Neural progenitor cell (in vitro differentiated cells): ENCODE data around the gene IQGAP1. TPM values are rescaled to one million over a fixed set of nuclear protein-coding genes. Genes with fewer than 3 reads are reported as not detected.
"Not testable (repeated sequence)": the region's sequence is repeated elsewhere in the genome, so short reads cannot be mapped to it uniquely, and the experiment has no call there.

ENCODE experiments used
- DNase-seq: peaks from one replicate; pipeline ENCODE4 v3.0.0-alpha.2; 2016; ENCODE audit warnings: low spot score
- H2AFZ ChIP-seq: fragments of 200-600 bp; sonication (generic); replicated peaks from 2 replicates; pipeline ENCODE4 v1.6.1; 2016; ENCODE audit warnings: antibody characterized with exemption
- H3F3A ChIP-seq: fragments of 200-600 bp; sonication (generic); 2 replicates; pipeline ENCODE4 v1.6.1; 2016; ENCODE audit warnings: antibody characterized with exemption, low read depth
- H3K27ac ChIP-seq: fragments of 200-600 bp; sonication (generic); 2 replicates; pipeline ENCODE4 v1.5.1; 2016; ENCODE audit warnings: mild to moderate bottlenecking
- H3K27me3 ChIP-seq: fragments of 200-600 bp; sonication (generic); 2 replicates; pipeline ENCODE4 v1.6.1; 2016; ENCODE audit warnings: mild to moderate bottlenecking, moderate library complexity
- H3K36me3 ChIP-seq: fragments of 200-600 bp; sonication (generic); 2 replicates; pipeline ENCODE4 v1.5.1; 2016
- H3K4me1 ChIP-seq: fragments of 200-600 bp; sonication (generic); 2 replicates; pipeline ENCODE4 v1.6.1; 2016; ENCODE audit warnings: mixed run types
- H3K4me2 ChIP-seq: fragments of 200-600 bp; sonication (generic); 2 replicates; pipeline ENCODE4 v1.6.1; 2016
- H3K4me3 ChIP-seq: fragments of 200-600 bp; sonication (generic); 2 replicates; pipeline ENCODE4 v1.5.1; 2016
- H3K79me2 ChIP-seq: fragments of 200-600 bp; sonication (generic); 2 replicates; pipeline ENCODE4 v1.6.1; 2016; ENCODE audit warnings: low read depth
- H3K9ac ChIP-seq: fragments of 200-600 bp; sonication (generic); 2 replicates; pipeline ENCODE4 v1.6.1; 2016
- H3K9me3 ChIP-seq: fragments of 200-600 bp; sonication (generic); 2 replicates; pipeline ENCODE4 v1.5.1; 2016; ENCODE audit warnings: low read depth
- H4K20me1 ChIP-seq: fragments of 200-600 bp; sonication (generic); 2 replicates; pipeline ENCODE4 v1.6.1; 2016; ENCODE audit warnings: low read depth
- H3K27ac Mint-ChIP-seq: 3 replicates; pipeline ENCODE4 v1.8.0; 2021; ENCODE audit warnings: mixed read lengths
- H3K27me3 Mint-ChIP-seq: 2 replicates; pipeline ENCODE4 v1.8.0; 2022; ENCODE audit warnings: low read depth, mild to moderate bottlenecking, inconsistent platforms, moderate library complexity, mixed read lengths; ENCODE audit not compliant: insufficient read depth
- H3K36me3 Mint-ChIP-seq: 3 replicates; pipeline ENCODE4 v1.8.0; 2021; ENCODE audit warnings: mixed read lengths
- H3K4me1 Mint-ChIP-seq: 3 replicates; pipeline ENCODE4 v1.8.0; 2021; ENCODE audit warnings: mixed read lengths
- H3K4me3 Mint-ChIP-seq: 3 replicates; pipeline ENCODE4 v1.8.0; 2021; ENCODE audit warnings: mild to moderate bottlenecking, moderate library complexity, mixed read lengths
- H3K9me3 Mint-ChIP-seq: 3 replicates; pipeline ENCODE4 v1.8.0; 2020; ENCODE audit warnings: mixed read lengths
- CTCF ChIP-seq: fragments of 200-600 bp; sonication (generic); IDR thresholded peaks from 2 replicates; pipeline ENCODE4 v1.5.1; 2017; ENCODE audit warnings: antibody characterized with exemption, mild to moderate bottlenecking
- EZH2 ChIP-seq: fragments of 200-600 bp; sonication (generic); IDR thresholded peaks from 2 replicates; pipeline ENCODE4 v1.6.1; 2017; ENCODE audit warnings: antibody characterized with exemption, mild to moderate bottlenecking, moderate library complexity
- EZH2phosphoT487 ChIP-seq: fragments of 200-600 bp; sonication (generic); IDR thresholded peaks from 2 replicates; pipeline ENCODE4 v1.6.1; 2017; ENCODE audit warnings: antibody characterized with exemption
- total RNA-seq: library from RNA; depleted of rRNA; stranded (reverse); fragments of >200 nt; gene quantifications from 2 replicates; pipeline ENCODE4 v1.2.3, GENCODE V29; 2015; ENCODE audit warnings: low replicate concordance

Gene IQGAP1
- total RNA-seq, 1 donor from 2014 or later: 44.8 TPM

- Histone ChIP-seq H3K9ac (no peak overlapping the region), H3K79me2 (peaks cover 14% of the 10 kb centered on the region), H3K4me3 (no peak overlapping the region), H3K27me3 (no peaks in the 10 kb centered on the region), H3F3A (peaks cover 9% of the 10 kb centered on the region), H4K20me1 (no peaks in the 10 kb centered on the region), H3K36me3 (no peaks in the 10 kb centered on the region), H2AFZ (no peak overlapping the region), H3K4me1 (peaks cover 16% of the 10 kb centered on the region), H3K4me2 (no peak overlapping the region), H3K9me3 (no peaks in the 10 kb centered on the region), H3K27ac (no peak overlapping the region)
- Mint-ChIP-seq H3K27ac (no peak overlapping the region), H3K27me3 (peaks cover 3% of the 10 kb centered on the region), H3K4me3 (no peak overlapping the region), H3K4me1 (peaks cover 7% of the 10 kb centered on the region), H3K9me3 (peaks cover 14% of the 10 kb centered on the region), H3K36me3 (peaks cover 9% of the 10 kb centered on the region)
- TF ChIP-seq EZH2: no peak
- no peak for TF ChIP-seq EZH2phosphoT487
- no peak for TF ChIP-seq CTCF
- no peak for DNase-seq
These were observed 26.5 kb downstream of the IQGAP1 start for GRCh38 chr15:90414408-90415028.

GRCh38 chr15:90416052-90416451 lies 28.0 kb downstream of the IQGAP1 start:
- H3F3A ChIP-seq, H3K27me3 ChIP-seq, H3K36me3 ChIP-seq, DNase-seq, H3K4me2 ChIP-seq, H3K4me3 Mint-ChIP-seq, H4K20me1 ChIP-seq, H3K9ac ChIP-seq, H3K4me3 ChIP-seq, H3K27me3 Mint-ChIP-seq, H3K9me3 ChIP-seq, H3K36me3 Mint-ChIP-seq, H2AFZ ChIP-seq, H3K27ac ChIP-seq, H3K27ac Mint-ChIP-seq: not testable (repeated sequence)
- peaks cover 17% of the 10 kb centered on the region for H3K4me1 Mint-ChIP-seq
- Histone ChIP-seq H3K79me2 (peaks cover 14% of the 10 kb centered on the region), H3K4me1 (peaks cover 16% of the 10 kb centered on the region)
- H3K9me3 Mint-ChIP-seq: peaks cover 10% of the 10 kb centered on the region

- peaks cover under 1% of the 10 kb centered on the region for H3F3A ChIP-seq
- no peaks in the 10 kb centered on the region for H3K36me3 ChIP-seq
- peaks cover 3% of the 10 kb centered on the region for H3K27me3 Mint-ChIP-seq
- H2AFZ ChIP-seq: no peak overlapping the region
- no peak overlapping the region for H3K4me3 Mint-ChIP-seq
- H3K4me1 Mint-ChIP-seq: peaks cover 13% of the 10 kb centered on the region
- peaks cover 4% of the 10 kb centered on the region for H3K36me3 Mint-ChIP-seq
- H3K9ac ChIP-seq: no peak overlapping the region
- H3K4me3 ChIP-seq: no peak overlapping the region
- H4K20me1 ChIP-seq: no peaks in the 10 kb centered on the region
- peaks cover 10% of the 10 kb centered on the region for H3K9me3 Mint-ChIP-seq
- no peak overlapping the region for H3K4me2 ChIP-seq
- TF ChIP-seq EZH2phosphoT487: no peak
- no peak for TF ChIP-seq CTCF
- no peak for TF ChIP-seq EZH2
- H3K79me2 ChIP-seq: peaks cover 19% of the 10 kb centered on the region
- DNase-seq: no peak
- H3K27ac Mint-ChIP-seq: no peak overlapping the region
- no peaks in the 10 kb centered on the region for H3K27me3 ChIP-seq
- no peak overlapping the region for H3K27ac ChIP-seq
- H3K9me3 ChIP-seq: no peaks in the 10 kb centered on the region
- H3K4me1 ChIP-seq: peaks cover 12% of the 10 kb centered on the region
These were observed 30.6 kb downstream of the IQGAP1 start for GRCh38 chr15:90418627-90419026.

GRCh38 chr15:90419206-90419605 lies 31.2 kb downstream of the IQGAP1 start:
- no peak for TF ChIP-seq EZH2
- Histone ChIP-seq H3K27me3 (no peaks in the 10 kb centered on the region), H3K9ac (no peak overlapping the region), H2AFZ (no peak overlapping the region), H3K4me1 (peaks cover 7% of the 10 kb centered on the region), H3F3A (no peaks in the 10 kb centered on the region), H3K4me2 (no peak overlapping the region), H3K27ac (no peak overlapping the region), H3K79me2 (peaks cover 19% of the 10 kb centered on the region), H3K9me3 (no peaks in the 10 kb centered on the region), H4K20me1 (no peaks in the 10 kb centered on the region), H3K4me3 (no peak overlapping the region), H3K36me3 (no peaks in the 10 kb centered on the region)
- no peak overlapping the region for H3K27ac Mint-ChIP-seq
- no peaks in the 10 kb centered on the region for H3K27me3 Mint-ChIP-seq
- H3K9me3 Mint-ChIP-seq: peaks cover 10% of the 10 kb centered on the region
- H3K4me1 Mint-ChIP-seq: peaks cover 10% of the 10 kb centered on the region
- no peak overlapping the region for H3K4me3 Mint-ChIP-seq
- DNase-seq: no peak
- H3K36me3 Mint-ChIP-seq: peaks cover 4% of the 10 kb centered on the region
